Neural cell (in vitro differentiated cells): ENCODE results near the gene PLA2G6.

Experiments
- EZH2 ChIP-seq: fragments of 200-600, 300-800 bp; shearing (Covaris generic), sonication (generic); IDR thresholded peaks from 2 replicates; pipeline ENCODE4 v1.6.1; 2014; ENCODE audit warnings: antibody characterized with exemption, low read length, borderline replicate concordance, mild to moderate bottlenecking; ENCODE audit not compliant: insufficient read depth, poor library complexity, severe bottlenecking
- MXI1 ChIP-seq: fragments of 450-650 bp; conservative IDR thresholded peaks from 2 replicates; pipeline ENCODE4 v1.6.1; 2014; ENCODE audit warnings: antibody characterized with exemption, mild to moderate bottlenecking; ENCODE audit not compliant: poor library complexity, severe bottlenecking
- POLR2AphosphoS5 ChIP-seq: IDR thresholded peaks from 2 replicates; pipeline ENCODE4 v1.6.1; 2012
- RAD21 ChIP-seq: fragments of 450-650 bp; conservative IDR thresholded peaks from 2 replicates; pipeline ENCODE4 v1.6.1; 2014; ENCODE audit warnings: antibody characterized with exemption, mild to moderate bottlenecking, moderate library complexity
- SMC3 ChIP-seq: fragments of 450-650 bp; conservative IDR thresholded peaks from 2 replicates; pipeline ENCODE4 v1.6.1; 2014; ENCODE audit warnings: antibody characterized with exemption, mild to moderate bottlenecking, moderate library complexity; ENCODE audit not compliant: poor library complexity
- TF ChIP-seq, protein P1 (sequence below): fragments of 450-650 bp; IDR thresholded peaks from 2 replicates; pipeline ENCODE4 v1.5.1; 2014; ENCODE audit warnings: antibody characterized with exemption, mild to moderate bottlenecking, moderate library complexity; ENCODE audit not compliant: poor library complexity, severe bottlenecking
- TF ChIP-seq, protein P2 (sequence below): IDR thresholded peaks from 2 replicates; pipeline ENCODE4 v1.6.1; 2012; ENCODE audit warnings: borderline replicate concordance

DNA sequence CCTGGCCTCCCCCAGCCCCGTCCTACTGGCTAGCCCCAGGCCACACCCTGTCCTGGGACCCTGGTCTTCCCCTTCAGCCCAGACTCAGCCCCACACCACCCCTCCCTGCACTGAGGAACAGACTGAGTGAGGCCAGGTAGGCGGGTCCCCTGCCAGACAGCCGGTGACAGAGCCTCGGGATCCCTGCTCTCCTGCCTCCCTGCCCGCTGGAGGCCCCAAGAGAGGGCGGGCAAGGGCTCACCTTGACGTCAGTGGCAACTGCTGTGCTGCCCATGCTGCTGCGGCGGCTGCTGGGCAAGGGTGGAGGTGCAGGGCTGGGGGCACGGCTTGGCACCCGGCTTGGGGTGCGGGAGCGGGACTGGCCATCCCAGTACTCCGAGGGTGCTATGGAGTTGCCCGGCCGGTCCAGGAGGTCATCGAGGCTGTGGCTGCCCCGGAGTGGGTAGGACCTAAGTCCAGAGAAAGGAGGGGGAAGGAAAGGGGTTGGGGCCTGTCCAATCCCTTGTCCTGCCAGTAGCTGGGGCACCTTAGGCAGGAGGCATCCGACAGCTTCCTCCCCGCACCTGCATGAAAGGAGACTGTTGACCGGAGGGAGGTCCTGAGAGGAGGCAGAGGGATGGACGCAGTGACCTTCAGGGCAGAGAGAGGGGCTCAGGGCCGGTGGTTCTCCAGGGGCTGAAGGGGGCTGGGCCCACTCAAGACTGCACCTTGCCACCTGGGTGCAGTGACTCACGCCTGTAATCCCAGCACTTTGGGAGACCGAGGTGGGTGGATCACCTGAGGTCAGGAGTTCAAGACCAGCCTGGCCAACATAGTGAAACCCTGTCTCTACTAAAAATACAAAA, 95.4 kb downstream of the PLA2G6 start:
- TF ChIP-seq, protein P1, sequence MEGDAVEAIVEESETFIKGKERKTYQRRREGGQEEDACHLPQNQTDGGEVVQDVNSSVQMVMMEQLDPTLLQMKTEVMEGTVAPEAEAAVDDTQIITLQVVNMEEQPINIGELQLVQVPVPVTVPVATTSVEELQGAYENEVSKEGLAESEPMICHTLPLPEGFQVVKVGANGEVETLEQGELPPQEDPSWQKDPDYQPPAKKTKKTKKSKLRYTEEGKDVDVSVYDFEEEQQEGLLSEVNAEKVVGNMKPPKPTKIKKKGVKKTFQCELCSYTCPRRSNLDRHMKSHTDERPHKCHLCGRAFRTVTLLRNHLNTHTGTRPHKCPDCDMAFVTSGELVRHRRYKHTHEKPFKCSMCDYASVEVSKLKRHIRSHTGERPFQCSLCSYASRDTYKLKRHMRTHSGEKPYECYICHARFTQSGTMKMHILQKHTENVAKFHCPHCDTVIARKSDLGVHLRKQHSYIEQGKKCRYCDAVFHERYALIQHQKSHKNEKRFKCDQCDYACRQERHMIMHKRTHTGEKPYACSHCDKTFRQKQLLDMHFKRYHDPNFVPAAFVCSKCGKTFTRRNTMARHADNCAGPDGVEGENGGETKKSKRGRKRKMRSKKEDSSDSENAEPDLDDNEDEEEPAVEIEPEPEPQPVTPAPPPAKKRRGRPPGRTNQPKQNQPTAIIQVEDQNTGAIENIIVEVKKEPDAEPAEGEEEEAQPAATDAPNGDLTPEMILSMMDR = no peak
- no peak for TF ChIP-seq MXI1
- TF ChIP-seq POLR2AphosphoS5 = no peak
- TF ChIP-seq EZH2 = no peak
- TF ChIP-seq RAD21 = no peak
- TF ChIP-seq SMC3 = no peak
- TF ChIP-seq, protein P2, sequence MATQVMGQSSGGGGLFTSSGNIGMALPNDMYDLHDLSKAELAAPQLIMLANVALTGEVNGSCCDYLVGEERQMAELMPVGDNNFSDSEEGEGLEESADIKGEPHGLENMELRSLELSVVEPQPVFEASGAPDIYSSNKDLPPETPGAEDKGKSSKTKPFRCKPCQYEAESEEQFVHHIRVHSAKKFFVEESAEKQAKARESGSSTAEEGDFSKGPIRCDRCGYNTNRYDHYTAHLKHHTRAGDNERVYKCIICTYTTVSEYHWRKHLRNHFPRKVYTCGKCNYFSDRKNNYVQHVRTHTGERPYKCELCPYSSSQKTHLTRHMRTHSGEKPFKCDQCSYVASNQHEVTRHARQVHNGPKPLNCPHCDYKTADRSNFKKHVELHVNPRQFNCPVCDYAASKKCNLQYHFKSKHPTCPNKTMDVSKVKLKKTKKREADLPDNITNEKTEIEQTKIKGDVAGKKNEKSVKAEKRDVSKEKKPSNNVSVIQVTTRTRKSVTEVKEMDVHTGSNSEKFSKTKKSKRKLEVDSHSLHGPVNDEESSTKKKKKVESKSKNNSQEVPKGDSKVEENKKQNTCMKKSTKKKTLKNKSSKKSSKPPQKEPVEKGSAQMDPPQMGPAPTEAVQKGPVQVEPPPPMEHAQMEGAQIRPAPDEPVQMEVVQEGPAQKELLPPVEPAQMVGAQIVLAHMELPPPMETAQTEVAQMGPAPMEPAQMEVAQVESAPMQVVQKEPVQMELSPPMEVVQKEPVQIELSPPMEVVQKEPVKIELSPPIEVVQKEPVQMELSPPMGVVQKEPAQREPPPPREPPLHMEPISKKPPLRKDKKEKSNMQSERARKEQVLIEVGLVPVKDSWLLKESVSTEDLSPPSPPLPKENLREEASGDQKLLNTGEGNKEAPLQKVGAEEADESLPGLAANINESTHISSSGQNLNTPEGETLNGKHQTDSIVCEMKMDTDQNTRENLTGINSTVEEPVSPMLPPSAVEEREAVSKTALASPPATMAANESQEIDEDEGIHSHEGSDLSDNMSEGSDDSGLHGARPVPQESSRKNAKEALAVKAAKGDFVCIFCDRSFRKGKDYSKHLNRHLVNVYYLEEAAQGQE = no peak
